ENCODE data around the gene IKZF5.

- TF ChIP-seq EZH2 (IDR thresholded peaks at IDR 0.05; ENCODE audit: borderline replicate concordance, insufficient read depth, low read depth, low read length, poor library complexity, severe bottlenecking) (no peak), CTCF (IDR thresholded peaks at IDR 0.05) (no peak)
Observed at GRCh38 chr10:122957474-122957873, 51.1 kb downstream of the IKZF5 start.

All from B cell (primary cell).